Endothelial cell of umbilical vein (primary cell): Measurements from ENCODE around the gene MFRP. TPM values are rescaled to one million over a fixed set of nuclear protein-coding genes. Genes with fewer than 3 reads are reported as not detected.

Experiments used
- BruUV-seq: library from RNA; stranded (reverse); fragments of 400-500 nt; replicated peaks from 2 replicates; lab custom pipeline; 2021; lab: Mats Ljungman, UMichigan
- CTCF ChIA-PET: fragments of 300-600, 350-600 bp; sonication (Branson Sonifier 250); formaldehyde crosslinking; loops from one replicate; lab custom pipeline; 2021; ENCODE audit warnings: antibody characterized with exemption, inconsistent platforms; lab: Charles Lee
- POLR2A ChIA-PET: fragments of 300-600, 350-600 bp; sonication (Branson Sonifier 250); formaldehyde crosslinking; loops from one replicate; lab custom pipeline; 2021; ENCODE audit warnings: antibody characterized with exemption, inconsistent platforms; lab: Charles Lee
- DNase-seq: peaks from one replicate; pipeline ENCODE4 v3.0.0-alpha.2; 2011; ENCODE audit warnings: low read depth, low spot score
- FAIRE-seq: peaks from 2 replicates; lab custom pipeline; 2011; peaks lifted over from hg19 to GRCh38; lab: Jason Lieb, UNC
- H2AFZ ChIP-seq: 2 replicates; pipeline ENCODE4 v1.6.0; 2012; ENCODE audit warnings: low read depth, low read length, control low read depth, inconsistent platforms
- H3K27ac ChIP-seq: 2 replicates; pipeline ENCODE4 v1.5.1; 2011; ENCODE audit warnings: low read depth, mild to moderate bottlenecking, control low read depth, low read length, moderate library complexity; ENCODE audit not compliant: insufficient read depth
- H3K27me3 ChIP-seq, 2 experiments: 2 replicates each; pipeline versions ENCODE4 v1.6.0 to v1.6.1; 2011; ENCODE audit warnings: low read length in 2 of 2, mixed read lengths in 1 of 2; ENCODE audit not compliant: control insufficient read depth in 2 of 2, insufficient read depth in 2 of 2
- H3K36me3 ChIP-seq, 2 experiments: 2 replicates in 1 of 2; 3 replicates in 1 of 2; pipeline ENCODE4 v1.5.1; 2011; ENCODE audit warnings: low read length in 2 of 2, mild to moderate bottlenecking in 1 of 2, moderate library complexity in 1 of 2; ENCODE audit not compliant: control insufficient read depth in 2 of 2, insufficient read depth in 2 of 2; ENCODE audit errors: extremely low read depth in 1 of 2
- H3K4me1 ChIP-seq: 3 replicates; pipeline ENCODE4 v1.5.1; 2011; ENCODE audit warnings: mild to moderate bottlenecking, low read length; ENCODE audit not compliant: control insufficient read depth, insufficient read depth; ENCODE audit errors: extremely low read depth
- H3K4me2 ChIP-seq: 2 replicates; pipeline ENCODE4 v1.6.1; 2011; ENCODE audit warnings: low read length, control low read depth, mixed read lengths; ENCODE audit not compliant: insufficient read depth
- H3K4me3 ChIP-seq, 3 experiments: fragments of 200-600 bp in 1 of 3; sonication (generic), shearing (Covaris generic) in 1 of 3; replicated peaks in 1 of 3; 2 replicates each; pipeline ENCODE4 v1.5.1; 2011 to 2016; ENCODE audit warnings: control low read depth in 3 of 3, low read length in 3 of 3, mild to moderate bottlenecking in 2 of 3, inconsistent platforms in 1 of 3, low read depth in 1 of 3, moderate library complexity in 1 of 3; ENCODE audit not compliant: insufficient read depth in 1 of 3
- H3K79me2 ChIP-seq: 2 replicates; pipeline ENCODE4 v1.6.0; 2012; ENCODE audit warnings: low read length, inconsistent platforms; ENCODE audit not compliant: control insufficient read depth, insufficient read depth
- H3K9ac ChIP-seq: replicated peaks from 2 replicates; pipeline ENCODE3; 2011; ENCODE audit warnings: low read length, control low read depth; ENCODE audit not compliant: insufficient read depth; ENCODE audit errors: extremely low read depth
- H3K9me1 ChIP-seq: replicated peaks from 3 replicates; pipeline ENCODE4 v1.6.0; 2011; ENCODE audit warnings: mild to moderate bottlenecking, low read length; ENCODE audit not compliant: control insufficient read depth, insufficient read depth; ENCODE audit errors: extremely low read depth
- H3K9me3 ChIP-seq: replicated peaks from 2 replicates; pipeline ENCODE4 v1.5.1; 2012; ENCODE audit warnings: low read length, inconsistent platforms; ENCODE audit not compliant: control insufficient read depth, insufficient read depth
- H4K20me1 ChIP-seq: replicated peaks from 2 replicates; pipeline ENCODE3; 2011; ENCODE audit warnings: mild to moderate bottlenecking, low read length; ENCODE audit not compliant: control insufficient read depth, insufficient read depth; ENCODE audit errors: extremely low read depth
- CTCF ChIP-seq, 2 donors: IDR thresholded peaks; 1 replicate in 1 of 2; 2 replicates in 1 of 2; pipeline ENCODE4 v1.5.1; 2011; ENCODE audit warnings: low read length in 2 of 2, mild to moderate bottlenecking in 2 of 2, moderate library complexity in 2 of 2, control low read depth in 1 of 2, inconsistent platforms in 1 of 2, low read depth in 1 of 2; ENCODE audit not compliant: insufficient read depth in 1 of 2; ENCODE audit errors: extremely low read depth in 1 of 2
- EZH2 ChIP-seq: IDR thresholded peaks from 2 replicates; pipeline ENCODE4 v1.6.1; 2012; ENCODE audit warnings: borderline replicate concordance, low read depth, mild to moderate bottlenecking, moderate library complexity, low read length, inconsistent platforms; ENCODE audit not compliant: severe bottlenecking
- FOS ChIP-seq: IDR thresholded peaks from 2 replicates; pipeline ENCODE4 v1.6.1; 2011; ENCODE audit warnings: mild to moderate bottlenecking, low read length, moderate library complexity, borderline replicate concordance; ENCODE audit not compliant: insufficient read depth
- GATA2 ChIP-seq: IDR thresholded peaks from 2 replicates; pipeline ENCODE4 v1.7.0; 2011; ENCODE audit warnings: low read depth, mild to moderate bottlenecking, moderate library complexity, mixed read lengths, low read length; ENCODE audit not compliant: insufficient read length, insufficient read depth
- JUN ChIP-seq: IDR thresholded peaks from 2 replicates; pipeline ENCODE4 v1.6.1; 2011; ENCODE audit warnings: borderline replicate concordance, low read depth; ENCODE audit not compliant: insufficient read length, insufficient read depth
- MYC ChIP-seq: IDR thresholded peaks from one replicate; pipeline ENCODE4 v1.6.1; 2011; ENCODE audit warnings: mild to moderate bottlenecking, low read depth, low read length
- POLR2A ChIP-seq: IDR thresholded peaks from 2 replicates; pipeline ENCODE4 v1.6.1; 2012; ENCODE audit warnings: low read depth, mild to moderate bottlenecking, control low read depth, low read length
- POLR2AphosphoS5 ChIP-seq: IDR thresholded peaks from 2 replicates; pipeline ENCODE4 v1.6.1; 2012; ENCODE audit warnings: low read depth, mild to moderate bottlenecking, control low read depth, low read length, moderate library complexity; ENCODE audit not compliant: insufficient read depth
- dilution Hi-C: fragments of 300-500 bp; cut with MboI; formaldehyde crosslinking; loops from one replicate; pipeline ENCODE4 v1.15.0; 2019; ENCODE audit warnings: low sequenced_read_pairs; ENCODE audit not compliant: extremely low pct_ligation_motif_present
- intact Hi-C: fragments of 100-400 bp; cut with micrococcal nuclease; formaldehyde crosslinking; loops from one replicate; pipeline ENCODE4 v1.10.0; 2022
- polyA plus RNA-seq, 4 experiments: library from polyadenylated mRNA; depleted of rRNA in 3 of 4; stranded (reverse) in 3 of 4; unstranded in 1 of 4; fragments of >200 nt; gene quantifications; 2 replicates each; pipeline versions ENCODE4 v1.2.1 to v1.2.3, GENCODE V29; 2011 to 2012; ENCODE audit warnings: missing spikeins in 1 of 4
- total RNA-seq: library from RNA; stranded (reverse); gene quantifications from 2 replicates; pipeline ENCODE4 v1.2.3, GENCODE V29; 2021
- TF ChIP-seq, protein P1 (sequence below): IDR thresholded peaks from 2 replicates; pipeline ENCODE4 v1.6.1; 2011; ENCODE audit not compliant: insufficient read depth, insufficient read length

MFRP gene
- total and polyA plus RNA-seq, 2 donors (not counting 3 experiments of a cell fraction or from before 2014, with no cell fraction given): 0.08 TPM; not detected in 1

- dilution Hi-C loops (no loop called here), intact Hi-C loops (loop anchor here (1.0 to 5.0 kb wide), 3 partner anchors 18 to 167 kb away; partner anchors contain the start of genes C1QTNF5 and CBL)
- Histone ChIP-seq H2AFZ (no peak overlapping the region), H3K36me3 (no peaks in the 10 kb centered on the region), H3K9me1 (no peaks in the 10 kb centered on the region), H3K4me1 (no peaks in the 10 kb centered on the region), H3K27ac (no peak overlapping the region), H3K9ac (no peak overlapping the region), H3K4me3 (no peak overlapping the region), H3K4me2 (no peak overlapping the region), H3K9me3 (no peaks in the 10 kb centered on the region), H4K20me1 (no peaks in the 10 kb centered on the region), H3K27me3 (no peaks in the 10 kb centered on the region), H3K79me2 (no peaks in the 10 kb centered on the region)
- TF ChIP-seq EZH2 (no peak), FOS (no peak), CTCF (IDR thresholded peaks at IDR 0.05; ENCODE audit: extremely low read depth in 1 of 2, insufficient read depth in 1 of 2, low read depth in 1 of 2, low read length in 2 of 2) (no peak), MYC (no peak), JUN (no peak), POLR2AphosphoS5 (no peak), GATA2 (no peak), POLR2A (no peak)
- TF ChIP-seq, protein P1, sequence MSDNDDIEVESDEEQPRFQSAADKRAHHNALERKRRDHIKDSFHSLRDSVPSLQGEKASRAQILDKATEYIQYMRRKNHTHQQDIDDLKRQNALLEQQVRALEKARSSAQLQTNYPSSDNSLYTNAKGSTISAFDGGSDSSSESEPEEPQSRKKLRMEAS: no peak
- POLR2A ChIA-PET: no interaction called here
- DNase-seq (no peak), FAIRE-seq (no peak)
- no TSS peak for BruUV-seq
- CTCF ChIA-PET: interaction anchor here (0.7 to 11.7 kb wide), 17 partner anchors 10 to 734 kb away, joined by 3 to 154 read pairs (median 5); partner anchors contain the start of genes C1QTNF5 and CBL
Measured at GRCh38 chr11:119374632-119375336, 28.3 kb upstream of the MFRP start.
